GM12878 (cell line): ENCODE data around the gene MYO15B. TPM values are rescaled to one million over a fixed set of nuclear protein-coding genes. Genes with fewer than 3 reads are reported as not detected.

Source experiments
- ATAC-seq: fragments of 200-7000 bp; cut with Tn5 transposase; 3 replicates; pipeline ENCODE4 v1.9.1; 2020; ENCODE audit warnings: mild to moderate bottlenecking, moderate library complexity
- BruUV-seq: library from RNA; stranded (reverse); fragments of 400-500 nt; replicated peaks from 2 replicates; lab custom pipeline; 2021; lab: Mats Ljungman, UMichigan
- CTCF ChIA-PET: fragments of 300-600 bp; sonication (Branson Sonifier 250); formaldehyde crosslinking; extraction: SDS; loops from one replicate; lab custom pipeline; 2021; ENCODE audit warnings: inconsistent platforms; lab: Yijun Ruan, JAX
- POLR2A ChIA-PET: fragments of 350-600 bp; formaldehyde crosslinking; extraction: SDS; loops from one replicate; lab custom pipeline; 2021; ENCODE audit warnings: inconsistent platforms; lab: Charles Lee
- RAD21 ChIA-PET: fragments of 300-600 bp; sonication (Branson Sonifier 250); formaldehyde crosslinking; loops from one replicate; lab custom pipeline; 2023; ENCODE audit warnings: antibody characterized with exemption; ENCODE audit not compliant: unreplicated experiment; lab: Charles Lee
- SMC1A ChIA-PET: fragments of 300-600 bp; sonication (Branson Sonifier 250); formaldehyde crosslinking; loops from one replicate; lab custom pipeline; 2023; ENCODE audit not compliant: unreplicated experiment, uncharacterized antibody; lab: Charles Lee
- DNase-seq: peaks from one replicate; pipeline ENCODE4 v3.0.0-alpha.2; 2011; ENCODE audit warnings: low read depth, low spot score
- FAIRE-seq: peaks from 3 replicates; lab custom pipeline; 2011; peaks lifted over from hg19 to GRCh38; lab: Jason Lieb, UNC
- H2AFZ ChIP-seq: 2 replicates; pipeline ENCODE4 v1.6.0; 2011; ENCODE audit warnings: low read depth, low read length, control low read depth; ENCODE audit not compliant: control insufficient read depth
- H3K27ac ChIP-seq: 2 replicates; pipeline ENCODE4 v1.5.1; 2011; ENCODE audit warnings: control low read depth; ENCODE audit not compliant: control insufficient read depth, insufficient read depth
- H3K27me3 ChIP-seq, 2 experiments: replicated peaks in 1 of 2; 2 replicates each; pipeline versions ENCODE4 v1.6.0 to v1.6.1; 2011; ENCODE audit warnings: low read length in 1 of 2; ENCODE audit not compliant: control insufficient read depth in 2 of 2, insufficient read depth in 2 of 2
- H3K36me3 ChIP-seq, 2 experiments: 2 replicates each; pipeline ENCODE4 v1.5.1; 2011; ENCODE audit warnings: low read length in 1 of 2; ENCODE audit not compliant: control insufficient read depth in 2 of 2, insufficient read depth in 2 of 2
- H3K4me1 ChIP-seq: 2 replicates; pipeline ENCODE4 v1.6.1; 2011; ENCODE audit warnings: mild to moderate bottlenecking, low read length, moderate library complexity, mixed read lengths; ENCODE audit not compliant: control insufficient read depth, insufficient read depth
- H3K4me2 ChIP-seq: 2 replicates; pipeline ENCODE4 v1.6.0; 2011; ENCODE audit warnings: control low read depth; ENCODE audit not compliant: control insufficient read depth, insufficient read depth
- H3K4me3 ChIP-seq: fragments of 200-600 bp; sonication (generic); 2 replicates; pipeline ENCODE4 v1.5.1; 2016
- H3K79me2 ChIP-seq: 2 replicates; pipeline ENCODE4 v1.6.0; 2011; ENCODE audit warnings: low read length; ENCODE audit not compliant: control insufficient read depth, insufficient read depth
- H3K9ac ChIP-seq: 2 replicates; pipeline ENCODE4 v1.8.0; 2011; ENCODE audit warnings: low read length, control low read depth, mixed read lengths; ENCODE audit not compliant: control insufficient read depth, insufficient read depth
- H3K9me3 ChIP-seq: replicated peaks from 3 replicates; pipeline ENCODE4 v1.5.1; 2011; ENCODE audit warnings: mild to moderate bottlenecking, low read length; ENCODE audit not compliant: control insufficient read depth, insufficient read depth
- H4K20me1 ChIP-seq: 2 replicates; pipeline ENCODE4 v1.6.0; 2011; ENCODE audit not compliant: control insufficient read depth, insufficient read depth
- BHLHE40 ChIP-seq, 2 experiments: fragments of 450-650 bp in 1 of 2; IDR thresholded peaks; 2 replicates each; pipeline ENCODE4 v1.6.1; 2011 to 2017; ENCODE audit warnings: low read depth in 2 of 2, borderline replicate concordance in 1 of 2, improper control_type of control experiment in 1 of 2, low read length in 1 of 2, mild to moderate bottlenecking in 1 of 2
- CBX5 ChIP-seq: sonication (generic); IDR thresholded peaks from 2 replicates; pipeline ENCODE4 v1.6.1; 2016; ENCODE audit warnings: low read depth, moderate library complexity, mild to moderate bottlenecking, inconsistent platforms
- CTCF ChIP-seq, 3 experiments: IDR thresholded peaks in 2 of 3; conservative IDR thresholded peaks in 1 of 3; 2 replicates each; pipeline ENCODE4 v1.5.1; 2011; ENCODE audit warnings: low read depth in 3 of 3, low read length in 3 of 3, mild to moderate bottlenecking in 3 of 3, control low read depth in 2 of 3, moderate library complexity in 2 of 3, inconsistent platforms in 1 of 3, mixed read lengths in 1 of 3; ENCODE audit not compliant: control insufficient read depth in 2 of 3, insufficient read depth in 1 of 3; ENCODE audit errors: extremely low read depth in 1 of 3
- E4F1 ChIP-seq: fragments of 450-650 bp; IDR thresholded peaks from 2 replicates; pipeline ENCODE4 v1.6.1; 2018; ENCODE audit warnings: borderline replicate concordance, mild to moderate bottlenecking; ENCODE audit not compliant: partially characterized antibody
- SUZ12 ChIP-seq: fragments of 200-600 bp; sonication (generic); IDR thresholded peaks from one replicate; pipeline ENCODE4 v1.6.1; 2018; ENCODE audit warnings: antibody characterized with exemption, mild to moderate bottlenecking; ENCODE audit not compliant: unreplicated experiment
- TARDBP ChIP-seq: IDR thresholded peaks from 2 replicates; pipeline ENCODE4 v1.6.1; 2016; ENCODE audit warnings: borderline replicate concordance
- USF1 ChIP-seq: IDR thresholded peaks from 2 replicates; pipeline ENCODE4 v1.6.1; 2011; ENCODE audit warnings: borderline replicate concordance, low read depth, mild to moderate bottlenecking, moderate library complexity, mixed read lengths, low read length; ENCODE audit not compliant: insufficient read depth; ENCODE audit errors: extremely low read length
- ZNF592 ChIP-seq: fragments of 450-650 bp; IDR thresholded peaks from 2 replicates; pipeline ENCODE4 v1.6.1; 2017; ENCODE audit warnings: mild to moderate bottlenecking, moderate library complexity
- ZZZ3 ChIP-seq: IDR thresholded peaks from 2 replicates; pipeline ENCODE4 v1.6.1; 2011; ENCODE audit warnings: low read depth; ENCODE audit not compliant: control insufficient read depth, insufficient read length
- WGBS: methylation state at CpG from one replicate; pipeline ENCODE4 v1.1.6; 2016; ENCODE audit warnings: low lambda C conversion rate; ENCODE audit not compliant: insufficient replicate concordance, insufficient coverage; ENCODE audit errors: missing lambda C conversion rate; 5-methylcytosine and 5-hydroxymethylcytosine counted together
- in situ Hi-C: fragments of 300-500 bp; cut with MboI; formaldehyde crosslinking; loops from 9 replicates; pipeline ENCODE4 v1.14.3; 2018; ENCODE audit warnings: mixed read lengths
- intact Hi-C: fragments of 100-400 bp; cut with micrococcal nuclease; formaldehyde crosslinking; loops from one replicate; pipeline ENCODE4 v1.14.2; 2022; ENCODE audit not compliant: unreplicated experiment
- polyA plus RNA-seq, 11 experiments: library from polyadenylated mRNA; depleted of rRNA in 4 of 11; unstranded in 6 of 11; stranded (reverse) in 5 of 11; fragments of >200 nt; fragmentation: Nextera tagmentation in 4 of 11; fragmentation: Illumina TruSeq in 1 of 11; extraction: Ambion mirVana in 4 of 11; extraction: Trizol in 1 of 11; gene quantifications; 1 replicate in 1 of 11; 2 replicates in 10 of 11; pipeline versions ENCODE4 v1.2.1 to v1.2.3, GENCODE V29; 2011 to 2016; ENCODE audit warnings: inconsistent platforms in 2 of 11, missing spikeins in 2 of 11, low read depth in 1 of 11
- total RNA-seq, 4 experiments: library from RNA; depleted of rRNA in 3 of 4; stranded (reverse); fragments of >200 nt in 3 of 4; fragmentation: Illumina TruSeq in 1 of 4; extraction: Trizol in 1 of 4; gene quantifications; 2 replicates each; pipeline versions ENCODE4 v1.2.1 to v1.2.3, GENCODE V29; 2013 to 2021

MYO15B gene
- total and polyA plus RNA-seq, 10 of the 15 experiments (the other 5 are each of a cell fraction or from before 2014, with no cell fraction given): 0.67 to 15.4 (median 2.3) TPM; not detected in 1

- TF ChIP-seq CTCF (IDR thresholded peaks at IDR 0.05 in 2 of 3, conservative IDR thresholded peaks at IDR 0.05 in 1 of 3; ENCODE audit: control insufficient read depth in 2 of 3, extremely low read depth in 1 of 3, insufficient read depth in 1 of 3, low read depth in 3 of 3, low read length in 3 of 3): peak; percentile 42 to 64 (median 62); a peak in 5 of 6 replicates
- no peak for TF ChIP-seq USF1
- TF ChIP-seq SUZ12: no peak
- 0 out of 4 replicates have a peak, but pooled peaks of 1 of the 2 experiments have one; percentile 34 for TF ChIP-seq BHLHE40 (IDR thresholded peaks at IDR 0.05; ENCODE audit: borderline replicate concordance in 1 of 2, low read depth in 2 of 2, low read length in 1 of 2)
- TF ChIP-seq TARDBP: no peak
Measured at GRCh38 chr17:75633486-75634375, 46.1 kb downstream of the MYO15B start (continued).

- ChIA-PET SMC1A (interaction anchor here (0.8 to 4.3 kb wide), 10 partner anchors 8 to 116 kb away, joined by 3 to 44 read pairs (median 10); a partner anchor contains a TSS), POLR2A (interaction anchor here (0.6 to 1.9 kb wide), 3 partner anchors 12 to 374 kb away, joined by 3 to 8 read pairs (median 4); a partner anchor contains a TSS), CTCF (interaction anchor here (0.6 to 13.0 kb wide), 30 partner anchors 8 to 520 kb away, joined by 3 to 349 read pairs (median 5); partner anchors contain the start of genes RECQL5 and SAP30BP), RAD21 (interaction anchor here (0.9 to 6.3 kb wide), 10 partner anchors 11 to 119 kb away, joined by 3 to 148 read pairs (median 12); partner anchors contain the start of gene RECQL5)
- H3K4me1 ChIP-seq: peaks cover 8% of the 10 kb centered on the region
- no peaks in the 10 kb centered on the region for H3K27me3 ChIP-seq
- no peak overlapping the region for H3K4me2 ChIP-seq
- H3K79me2 ChIP-seq: no peaks in the 10 kb centered on the region
- no peaks in the 10 kb centered on the region; the same call in 1 of the 2 replicates for H4K20me1 ChIP-seq
- intact Hi-C loops (no loop called here), in situ Hi-C loops (loop anchor here (10.0 kb wide), 1 partner anchor 110 kb away; no protein-coding TSS in a partner anchor)
- H3K4me3 ChIP-seq: no peak overlapping the region
- DNase-seq (no peak), FAIRE-seq (no peak), ATAC-seq (no peak)
- 88% methylated on average over 9 of the region's 9 CpGs for WGBS
- no TSS peak for BruUV-seq
- H3K9me3 ChIP-seq: no peaks in the 10 kb centered on the region
- no peak overlapping the region for H3K27ac ChIP-seq
- H2AFZ ChIP-seq: no peak overlapping the region
- H3K9ac ChIP-seq: no peak overlapping the region
- H3K36me3 ChIP-seq: peaks cover 0 to 4% of the 10 kb centered on the region in 2 experiments; a peak in 2 of 4 replicates
- TF ChIP-seq CBX5 (no peak), ZZZ3 (no peak), E4F1 (no peak), ZNF592 (no peak)
Measured at GRCh38 chr17:75634376-75634740, 46.8 kb downstream of the MYO15B start.
